CD4-positive, alpha-beta T cell treated with Interleukin-17A for 4 hours (primary cell): ENCODE data around the gene ADAM19.

Experiments
- DNase-seq: peaks from one replicate; pipeline ENCODE4 v3.0.0-alpha.2; 2020; ENCODE audit warnings: mixed read lengths

Gene ADAM19, protein sequence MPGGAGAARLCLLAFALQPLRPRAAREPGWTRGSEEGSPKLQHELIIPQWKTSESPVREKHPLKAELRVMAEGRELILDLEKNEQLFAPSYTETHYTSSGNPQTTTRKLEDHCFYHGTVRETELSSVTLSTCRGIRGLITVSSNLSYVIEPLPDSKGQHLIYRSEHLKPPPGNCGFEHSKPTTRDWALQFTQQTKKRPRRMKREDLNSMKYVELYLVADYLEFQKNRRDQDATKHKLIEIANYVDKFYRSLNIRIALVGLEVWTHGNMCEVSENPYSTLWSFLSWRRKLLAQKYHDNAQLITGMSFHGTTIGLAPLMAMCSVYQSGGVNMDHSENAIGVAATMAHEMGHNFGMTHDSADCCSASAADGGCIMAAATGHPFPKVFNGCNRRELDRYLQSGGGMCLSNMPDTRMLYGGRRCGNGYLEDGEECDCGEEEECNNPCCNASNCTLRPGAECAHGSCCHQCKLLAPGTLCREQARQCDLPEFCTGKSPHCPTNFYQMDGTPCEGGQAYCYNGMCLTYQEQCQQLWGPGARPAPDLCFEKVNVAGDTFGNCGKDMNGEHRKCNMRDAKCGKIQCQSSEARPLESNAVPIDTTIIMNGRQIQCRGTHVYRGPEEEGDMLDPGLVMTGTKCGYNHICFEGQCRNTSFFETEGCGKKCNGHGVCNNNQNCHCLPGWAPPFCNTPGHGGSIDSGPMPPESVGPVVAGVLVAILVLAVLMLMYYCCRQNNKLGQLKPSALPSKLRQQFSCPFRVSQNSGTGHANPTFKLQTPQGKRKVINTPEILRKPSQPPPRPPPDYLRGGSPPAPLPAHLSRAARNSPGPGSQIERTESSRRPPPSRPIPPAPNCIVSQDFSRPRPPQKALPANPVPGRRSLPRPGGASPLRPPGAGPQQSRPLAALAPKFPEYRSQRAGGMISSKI

DNA sequence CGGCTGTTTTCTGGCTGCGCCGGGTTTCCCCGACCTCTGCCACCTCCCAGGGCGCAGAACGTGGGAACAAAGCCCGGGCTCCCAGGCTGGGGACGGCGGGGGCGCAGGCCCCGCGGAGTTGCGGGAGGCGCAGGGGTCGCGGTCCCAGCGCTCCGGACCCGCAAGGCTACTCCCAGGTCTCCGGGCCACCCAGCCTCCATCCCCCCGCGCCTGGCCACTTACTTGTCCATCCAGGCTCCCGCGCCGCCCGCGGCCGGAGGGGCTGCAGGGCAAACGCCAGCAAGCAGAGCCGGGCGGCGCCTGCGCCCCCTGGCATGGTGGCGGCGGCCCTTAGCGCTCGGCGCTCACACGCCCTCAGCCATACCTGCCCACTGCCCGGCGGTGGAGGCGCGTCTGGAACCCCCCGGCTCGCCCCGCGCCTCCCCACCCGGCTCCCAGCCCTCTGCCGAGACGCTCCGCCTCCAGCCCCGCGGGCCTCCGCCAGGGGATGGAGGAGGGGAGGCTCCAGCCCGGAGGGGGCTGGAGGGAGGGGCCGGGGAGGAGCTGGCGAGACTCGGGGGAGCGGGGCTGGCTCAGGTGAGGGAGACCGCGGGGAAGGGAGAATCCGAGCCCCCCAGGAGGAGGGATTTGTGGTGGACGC is at the start of gene ADAM19:
Gene ADAM19 (minus strand): TSS at position 395 of the 640 bp plus-strand sequence. CDS start 79 bp downstream, at position 316.
- peak; percentile 68 for DNase-seq

DNA sequence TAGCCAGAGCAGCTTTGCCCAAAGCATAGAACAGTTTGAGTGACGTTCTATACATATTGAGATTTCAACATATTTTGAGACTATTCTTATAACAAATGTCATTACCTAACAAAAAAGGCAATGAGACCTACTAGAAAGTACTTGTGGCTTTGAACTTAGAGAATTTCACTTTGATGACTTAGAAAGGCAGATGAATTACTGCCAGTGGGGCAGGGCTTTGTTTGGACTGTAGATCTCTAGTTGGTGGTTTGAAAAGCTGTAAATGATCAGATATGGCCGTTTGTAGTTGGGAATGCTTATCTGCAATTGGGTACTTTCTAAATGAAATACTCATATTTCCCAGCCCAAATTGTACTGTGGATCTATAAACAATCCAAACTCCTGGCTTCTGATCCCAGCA is 48.6 kb upstream of the ADAM19 start:
- DNase-seq, result no peak

DNA sequence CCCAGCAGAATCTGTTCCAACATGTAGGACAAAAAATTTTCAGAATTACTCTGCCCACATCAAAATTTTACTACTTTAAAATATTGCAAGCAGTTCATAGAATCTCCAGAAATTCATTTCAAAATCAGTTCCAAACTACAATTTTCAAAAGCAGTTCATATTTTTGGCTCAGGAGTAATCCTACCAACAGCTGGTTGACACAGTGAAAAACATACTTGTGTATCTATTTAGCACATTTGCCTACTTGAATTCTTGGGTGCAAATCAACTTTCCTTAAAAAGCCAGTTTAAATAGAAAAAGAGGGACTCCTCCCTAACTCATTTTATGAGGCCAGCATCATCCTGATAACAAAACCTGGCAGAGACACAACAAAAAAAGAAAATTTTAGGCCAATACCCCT is 45.2 kb upstream of the ADAM19 start:
- no peak for DNase-seq

DNA sequence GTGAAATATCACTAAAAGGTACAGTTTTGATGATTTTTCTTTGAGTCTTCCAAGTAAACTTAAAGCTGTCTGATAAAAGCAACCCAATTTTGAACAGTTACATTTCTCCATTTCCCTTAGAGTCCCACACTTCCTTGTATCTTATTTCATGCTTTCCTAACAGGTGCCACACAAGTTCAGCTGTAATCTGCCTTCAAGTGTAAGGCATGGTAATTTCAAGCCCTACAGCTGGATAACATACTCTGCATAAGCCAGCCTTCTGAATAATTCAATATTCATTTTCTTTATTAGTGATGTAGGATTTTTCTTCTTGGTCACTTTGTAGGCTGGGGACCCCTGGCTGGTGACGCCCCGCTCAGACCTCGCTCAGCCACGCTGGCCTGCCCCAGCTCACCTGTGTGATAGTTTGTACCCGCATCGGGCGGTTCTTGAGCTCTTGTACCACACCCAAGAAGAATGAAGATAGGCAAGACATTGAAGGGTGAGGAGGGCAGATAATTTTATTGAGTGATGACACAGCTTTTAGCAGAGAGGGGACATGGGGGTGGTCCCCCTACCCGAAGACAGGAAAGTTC is 42.7 kb upstream of the ADAM19 start:
- no peak for DNase-seq

DNA sequence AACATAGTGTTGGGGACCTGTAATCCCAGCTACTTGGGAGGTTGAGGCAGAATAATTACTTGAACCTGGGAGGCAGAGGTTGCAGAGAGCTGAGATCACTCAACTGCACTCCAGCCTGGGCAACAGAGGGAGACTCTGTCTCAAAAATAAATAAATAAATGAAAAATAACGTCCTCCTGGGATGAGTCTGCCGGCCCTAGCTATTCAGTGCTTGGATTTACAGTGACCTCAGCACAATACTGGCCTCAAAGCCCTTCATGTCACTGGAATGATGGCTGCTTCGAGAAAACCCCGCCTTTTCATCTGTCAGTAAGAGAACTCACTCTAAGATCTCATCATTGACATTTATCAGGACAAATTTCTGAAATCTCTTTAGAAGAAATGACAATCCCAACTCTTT is 41.2 kb upstream of the ADAM19 start:
- no peak for DNase-seq

DNA sequence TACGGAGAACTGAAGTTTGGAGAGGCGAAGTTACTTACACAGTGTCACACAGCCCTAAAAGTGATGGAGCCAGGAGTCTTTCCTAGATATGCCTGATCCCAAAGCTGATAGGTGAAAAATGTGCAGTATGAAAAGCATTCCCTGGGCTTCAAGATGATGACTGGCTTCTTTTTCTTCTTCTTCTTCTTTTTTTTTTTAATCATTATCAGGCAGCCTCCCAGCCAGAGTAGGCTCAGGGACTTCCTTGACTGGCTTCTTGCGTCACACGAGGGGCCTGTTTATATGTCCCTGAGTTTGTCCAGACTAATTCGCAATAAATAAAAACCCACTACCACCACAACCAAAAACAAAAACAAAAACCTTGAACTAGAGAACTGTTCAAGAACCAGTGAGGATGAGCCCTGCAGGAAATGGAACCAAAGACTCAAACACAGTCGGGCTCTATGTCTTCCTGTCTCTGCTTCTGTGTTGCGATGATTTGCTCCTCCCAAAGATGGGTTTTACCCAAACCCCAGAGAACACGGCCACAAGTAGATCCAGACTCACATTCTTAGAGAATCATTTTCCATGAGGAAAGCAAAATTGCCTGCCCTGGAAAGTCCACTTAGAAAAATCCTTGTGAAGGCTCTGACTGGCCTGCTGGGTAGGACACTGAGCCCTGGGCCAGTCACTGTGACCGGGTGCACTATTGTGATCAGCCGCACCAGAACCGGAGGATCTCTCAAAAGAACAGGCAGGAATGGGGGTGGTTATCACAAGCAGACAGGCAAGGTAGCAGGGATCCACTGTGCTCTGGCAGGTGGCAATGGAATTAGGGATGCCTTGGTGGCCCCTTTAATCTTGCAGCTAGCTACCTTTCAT is 38.0 kb upstream of the ADAM19 start:
- peak; percentile 45 for DNase-seq

DNA sequence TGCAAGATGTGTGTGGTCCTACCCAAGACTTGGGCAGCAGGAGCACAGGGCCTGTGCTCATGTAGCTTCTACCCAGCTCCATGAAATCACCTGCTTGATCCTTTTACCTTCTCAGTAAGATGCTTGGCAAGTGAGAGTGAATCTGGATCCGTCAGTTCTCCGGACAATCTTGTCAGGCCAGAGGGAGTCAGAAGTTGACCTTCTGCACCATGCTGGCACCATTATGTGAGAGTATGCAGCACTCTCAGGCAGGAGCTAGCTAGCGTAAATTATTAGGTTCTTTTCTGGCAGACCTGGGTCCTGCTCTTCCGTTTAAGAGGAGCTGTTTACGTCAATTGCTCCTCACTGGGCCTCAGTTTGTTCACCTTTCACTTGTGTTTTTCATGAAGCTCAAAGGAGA is 37.0 kb upstream of the ADAM19 start:
- DNase-seq, result no peak

DNA sequence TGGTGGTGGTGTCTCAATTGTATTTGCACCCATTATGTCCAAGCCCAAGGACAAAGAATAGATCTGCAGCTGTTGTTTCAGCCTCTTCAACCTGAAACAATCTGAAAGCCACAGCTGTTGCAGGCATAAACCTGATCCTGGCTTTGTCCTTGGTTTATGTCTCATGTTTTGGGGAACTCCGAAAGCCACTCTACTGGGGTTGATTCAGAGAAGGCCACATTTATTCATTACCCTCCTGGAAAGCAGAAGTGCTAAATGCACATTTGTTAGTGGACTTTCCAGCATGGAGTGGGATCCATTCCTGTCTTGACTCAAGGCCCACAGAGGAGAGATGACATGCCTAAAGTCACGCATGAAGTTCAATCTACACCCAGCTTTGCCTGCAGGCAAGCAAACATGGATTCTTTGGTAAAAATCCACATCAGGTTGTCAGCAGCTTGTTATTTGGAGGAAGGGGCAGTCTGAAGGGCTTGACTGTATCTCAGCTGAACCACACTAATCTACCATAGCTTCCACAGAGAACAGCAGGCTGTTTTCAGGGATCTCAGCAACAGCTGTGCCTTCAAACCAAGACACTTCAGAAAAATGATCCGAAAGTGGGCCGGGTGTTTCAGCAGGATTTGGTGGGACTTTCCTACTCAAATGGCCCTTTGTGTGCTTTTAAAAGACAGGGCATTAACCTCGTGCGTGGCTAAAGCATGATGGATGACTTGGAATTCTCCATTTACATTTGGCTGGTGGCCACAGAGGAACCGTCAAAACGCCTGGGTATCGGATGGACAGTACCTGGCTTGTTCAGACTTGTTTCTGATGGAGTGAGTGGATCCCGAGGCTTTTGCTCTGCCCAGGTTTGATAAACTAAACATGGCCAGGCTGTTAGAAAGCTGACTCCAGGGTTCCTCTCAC is 36.2 kb upstream of the ADAM19 start:
- no peak for DNase-seq

DNA sequence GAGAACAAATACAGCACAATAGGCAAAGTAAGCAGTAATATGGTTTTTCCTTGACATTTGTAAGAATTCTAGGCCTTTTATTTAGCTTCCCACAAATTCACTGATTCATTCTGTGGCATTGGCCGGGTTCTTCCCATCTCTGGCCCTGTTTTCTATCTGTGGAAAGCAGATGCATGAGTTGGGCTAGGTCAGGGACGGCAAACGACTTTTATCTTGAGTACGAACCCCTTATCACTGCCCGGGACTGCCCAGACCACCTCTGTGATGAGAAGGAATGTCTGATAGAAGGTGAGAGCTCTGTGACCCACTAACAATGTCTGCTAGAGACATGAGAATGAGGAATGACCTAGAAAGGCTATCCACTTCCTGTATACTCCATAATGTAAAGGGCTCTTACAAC is 35.4 kb upstream of the ADAM19 start:
- no peak for DNase-seq

DNA sequence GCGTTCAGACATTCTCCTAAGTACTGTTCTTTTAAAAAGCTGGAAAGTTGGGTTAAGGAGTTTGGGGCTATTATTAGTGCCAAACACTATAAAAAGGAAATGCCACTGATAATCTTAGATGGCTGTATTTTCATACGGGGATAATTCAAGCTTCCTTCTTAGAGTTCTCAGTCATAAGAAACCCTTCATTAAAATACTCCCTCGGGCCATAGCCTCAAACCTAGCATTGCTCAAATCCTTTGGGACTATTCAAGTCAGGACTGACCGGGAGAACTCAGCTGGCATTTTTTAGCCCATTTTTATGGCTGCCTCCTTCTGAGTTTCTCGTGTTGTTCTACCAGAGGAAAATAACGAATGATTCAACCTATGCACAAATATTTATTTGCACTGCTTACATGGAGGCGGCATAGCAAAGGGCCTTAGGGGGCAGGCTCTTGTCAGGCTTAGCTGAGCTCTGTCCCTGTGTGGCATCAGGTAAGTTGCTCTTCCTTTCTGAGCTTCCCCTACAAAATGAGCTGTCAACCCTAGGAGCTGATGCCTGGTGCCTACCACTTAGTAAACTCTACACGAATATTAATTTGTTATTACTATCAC is 33.5 kb upstream of the ADAM19 start:
- no peak for DNase-seq

DNA sequence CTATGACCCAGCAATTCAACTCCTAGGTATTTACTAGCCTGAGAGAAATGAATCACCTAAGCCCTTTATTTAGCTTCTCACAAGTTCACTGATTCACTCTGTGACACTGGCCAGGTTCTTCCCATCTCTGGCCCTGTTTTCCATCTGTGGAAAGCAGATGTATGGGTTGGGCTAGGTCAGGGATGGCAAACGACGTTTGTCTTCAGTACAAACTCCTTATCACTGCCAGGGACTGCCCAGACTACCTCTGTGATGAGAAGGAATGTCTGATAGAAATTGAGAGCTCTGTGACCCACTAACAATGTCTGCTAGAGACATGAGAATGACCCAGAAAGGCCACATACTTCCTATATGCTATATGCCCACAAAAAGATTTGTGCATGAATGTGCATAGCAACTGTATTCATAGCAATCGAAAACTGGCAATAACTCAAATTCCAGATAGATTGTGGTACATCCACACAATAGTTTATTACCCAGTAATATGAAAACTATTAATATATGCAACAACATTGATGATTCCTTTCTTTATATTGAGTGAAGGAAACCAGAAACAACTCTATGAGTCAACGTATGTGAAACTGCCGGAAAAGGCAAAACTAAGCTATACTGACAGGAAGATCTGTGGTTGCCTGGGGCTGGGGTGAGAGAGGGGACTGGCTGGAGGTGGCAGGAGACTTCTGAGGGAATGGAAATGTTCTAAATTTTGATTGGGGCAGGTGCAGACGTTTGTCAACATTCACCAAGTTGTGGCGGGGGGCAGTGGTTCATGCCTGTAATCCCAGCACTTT is 32.0 kb upstream of the ADAM19 start:
- DNase-seq, result peak; percentile 77

DNA sequence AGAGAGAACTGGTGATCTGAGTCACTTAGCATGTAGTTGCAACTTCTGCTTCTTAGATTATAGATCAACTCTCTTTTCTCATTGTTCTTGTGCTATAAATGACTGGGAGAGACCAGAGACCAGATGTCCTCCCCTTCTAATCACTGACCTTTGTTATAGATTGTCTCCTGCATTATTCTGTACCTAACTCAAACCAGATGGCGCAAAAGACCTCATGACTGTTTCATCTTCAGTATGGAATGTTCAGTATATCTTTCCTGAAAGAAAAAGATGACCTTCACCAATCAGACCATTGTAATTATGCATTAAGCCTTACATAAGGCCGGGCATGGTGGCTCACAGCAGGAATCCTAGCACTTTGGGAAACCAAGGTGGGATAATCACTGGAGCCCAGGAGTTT is 30.5 kb upstream of the ADAM19 start:
- DNase-seq, result no peak

DNA sequence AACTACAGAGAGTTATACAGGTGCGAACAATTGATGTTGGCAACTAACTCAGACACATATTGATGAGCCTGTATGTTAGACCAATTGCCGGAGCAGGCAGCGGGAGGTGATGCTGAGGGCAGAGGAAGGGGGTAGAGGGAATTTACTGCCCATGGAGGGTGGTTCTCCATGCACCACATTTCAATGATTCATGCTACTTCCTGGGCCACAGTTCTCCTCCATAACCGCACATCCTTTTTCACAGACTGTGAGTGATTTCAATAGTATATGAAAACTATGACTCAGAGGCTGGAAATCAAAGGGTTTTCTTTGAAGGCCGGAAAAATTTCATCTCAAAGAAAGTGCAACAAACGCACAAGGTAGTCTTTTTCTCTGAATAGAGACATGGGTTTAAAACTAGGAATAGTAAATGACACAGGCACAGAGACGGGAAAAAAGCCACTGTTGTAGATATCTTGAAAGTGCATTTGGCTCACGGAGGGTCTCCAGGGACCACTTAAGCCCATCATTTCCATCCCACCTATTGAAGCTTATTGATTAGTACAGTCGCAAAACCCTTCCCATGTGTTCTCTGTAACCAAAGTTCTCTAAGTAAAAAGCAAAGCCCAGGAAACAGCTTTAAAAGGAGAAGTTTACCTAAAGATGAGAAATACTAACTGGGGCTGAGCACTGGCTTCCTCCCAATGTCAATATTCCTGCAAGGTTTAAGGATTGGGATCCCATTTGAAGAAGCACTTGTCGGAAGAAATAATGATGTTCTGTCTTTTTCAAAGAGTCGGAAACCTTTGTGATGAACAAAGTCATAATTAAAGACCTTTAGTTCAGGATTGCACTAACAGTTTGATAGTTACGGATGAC is 28.0 kb upstream of the ADAM19 start:
- DNase-seq, result peak; percentile 74

DNA sequence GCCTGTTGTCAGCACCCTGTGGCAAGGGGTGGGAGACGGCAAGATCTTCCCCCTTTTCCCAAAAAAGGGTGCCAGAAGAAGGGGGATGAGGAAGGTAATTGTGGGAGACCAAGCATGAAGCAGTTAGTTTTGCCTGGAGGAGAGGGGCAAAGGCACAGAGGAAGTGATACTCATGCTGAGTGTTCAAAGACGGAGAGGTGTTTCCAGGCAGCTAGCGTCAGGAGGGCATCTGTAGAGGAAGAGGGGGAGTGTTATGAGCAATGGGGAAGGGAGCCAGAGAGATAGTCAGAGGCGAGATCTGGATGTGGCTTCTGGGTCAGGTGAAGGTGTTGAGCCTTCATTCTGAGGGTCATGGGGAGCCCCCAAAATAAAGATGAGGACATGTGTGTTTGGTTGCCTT is 26.9 kb upstream of the ADAM19 start:
- peak; percentile 52 for DNase-seq

DNA sequence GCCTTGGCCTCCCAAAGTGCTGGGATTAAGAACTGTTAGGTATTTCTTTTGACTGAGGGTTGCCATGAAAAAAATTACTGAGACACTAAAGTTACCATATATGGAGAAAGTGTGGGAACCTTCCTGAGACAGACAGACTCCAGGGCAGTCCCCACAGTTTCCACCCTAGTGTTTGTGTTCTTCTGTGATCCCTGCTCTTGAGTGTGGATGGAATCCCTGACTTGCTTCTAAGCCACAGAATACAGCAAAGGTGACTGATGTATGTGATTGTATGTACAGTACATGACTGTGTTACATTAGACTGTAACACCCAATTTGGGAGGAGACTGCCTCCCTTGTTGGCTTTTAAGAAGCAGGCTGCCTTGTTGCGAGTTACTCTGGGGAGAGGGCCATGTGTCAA is 24.7 kb upstream of the ADAM19 start:
- no peak for DNase-seq

DNA sequence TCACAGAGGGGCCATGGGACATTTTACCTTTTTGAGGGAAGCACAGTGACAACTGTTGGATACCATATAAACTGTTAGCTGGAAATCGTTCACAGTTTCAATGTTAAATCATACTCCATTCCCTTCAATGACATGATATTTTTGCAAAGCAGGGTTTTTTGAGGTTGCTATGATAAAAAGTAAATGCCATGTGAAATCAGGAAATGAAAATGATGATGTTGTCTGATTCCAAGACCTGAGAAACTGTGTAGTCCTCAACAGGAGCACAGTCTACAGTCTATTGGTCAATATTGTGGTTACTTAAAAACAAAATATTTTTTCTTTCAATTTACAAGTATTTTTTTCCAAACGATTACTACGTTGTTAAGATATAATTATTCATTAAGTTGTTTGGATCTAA is 24.0 kb upstream of the ADAM19 start:
- no peak for DNase-seq

DNA sequence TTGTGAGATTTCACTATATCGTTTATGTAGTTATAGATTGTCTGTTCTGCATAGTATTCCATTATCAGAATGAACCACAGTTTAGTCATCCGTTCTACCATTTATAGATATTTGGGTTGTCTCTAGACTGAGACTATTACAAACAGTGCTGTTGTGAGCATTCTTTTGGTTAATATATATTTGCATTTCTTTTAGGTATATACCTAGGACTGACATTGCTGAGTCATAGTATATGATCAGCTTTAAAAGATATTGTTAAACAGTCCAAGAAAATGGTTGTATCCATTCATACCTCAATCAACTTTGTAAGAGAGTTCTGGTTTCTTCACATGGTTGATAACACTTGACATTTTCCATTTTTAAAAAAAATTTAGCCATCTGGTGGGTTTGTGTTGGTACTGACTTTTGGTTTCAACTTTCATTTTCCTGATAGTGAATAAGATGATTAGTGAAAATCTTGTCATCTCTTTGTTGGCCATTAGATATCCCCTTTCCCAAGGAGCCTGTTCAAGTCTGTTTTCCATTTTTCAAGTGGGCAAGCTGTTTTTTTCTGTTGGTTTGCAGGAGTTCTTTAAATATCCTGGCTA is 22.9 kb upstream of the ADAM19 start:
- DNase-seq, result no peak

DNA sequence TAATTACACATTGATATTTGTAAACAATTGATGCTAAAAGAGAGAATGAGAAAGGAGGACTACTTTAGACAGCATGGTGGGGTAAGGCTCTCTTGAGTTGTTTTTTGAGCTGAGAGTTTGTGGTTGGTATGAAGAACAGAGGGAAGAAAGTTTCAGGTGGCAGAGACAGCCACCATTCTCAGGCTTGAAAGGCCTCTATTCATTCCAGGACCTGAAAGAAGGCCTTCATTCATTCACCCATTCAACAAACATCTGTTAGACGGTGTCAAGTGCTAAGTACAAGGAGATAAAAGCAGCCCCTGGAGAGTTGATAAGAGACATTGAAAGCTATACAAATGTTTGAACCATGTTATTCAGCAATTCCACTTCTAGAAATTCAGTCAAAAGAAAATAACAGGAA is 21.7 kb upstream of the ADAM19 start:
- no peak for DNase-seq
